ENCODE results near the gene BCL11B. TPM values are rescaled to one million over a fixed set of nuclear protein-coding genes. Genes with fewer than 3 reads are reported as not detected.
A peak's percentile ranks its signal among the peaks of the same experiment; 100 is the strongest.

The BCL11B gene
- polyA plus RNA-seq, 3 donors from 2014 or later: 0.75 to 3.1 (median 1.0) TPM

- peaks cover 90 to 97% of the 10 kb centered on the region in 2 donors for H3K4me1 Mint-ChIP-seq
- H3K27ac Mint-ChIP-seq: peak overlapping the region; percentile 91 to 98 (median 94)
- H3K36me3 Mint-ChIP-seq: peaks cover 0 to 5% (median 3%) of the 10 kb centered on the region in 3 donors
- peak overlapping the region; percentile 72 to 97 (median 84) for H3K4me3 Mint-ChIP-seq
- no peaks in the 10 kb centered on the region for H3K9me3 Mint-ChIP-seq
- peaks cover 0 to 10% (median 3%) of the 10 kb centered on the region in 3 donors for H3K27me3 Mint-ChIP-seq (ENCODE audit: low read depth in 3 of 3)
- DNase-seq: peak; percentile 51 to 65 (median 56)
Observed at GRCh38 chr14:99260587-99261551, 11.1 kb downstream of the BCL11B start.

- H3K27me3 Mint-ChIP-seq (ENCODE audit: low read depth in 3 of 3): peaks cover 0 to 10% (median 3%) of the 10 kb centered on the region in 3 donors
- H3K27ac Mint-ChIP-seq: peak overlapping the region; percentile 91 to 98 (median 94)
- no peak for DNase-seq
- H3K4me1 Mint-ChIP-seq: peaks cover 90 to 97% of the 10 kb centered on the region in 2 donors
- no peaks in the 10 kb centered on the region for H3K9me3 Mint-ChIP-seq
- peak overlapping the region; percentile 51 to 97 (median 84) for H3K4me3 Mint-ChIP-seq
- peaks cover 0 to 5% (median 3%) of the 10 kb centered on the region in 3 donors for H3K36me3 Mint-ChIP-seq
Observed at GRCh38 chr14:99260116-99260515, 11.9 kb downstream of the BCL11B start.

GRCh38 chr14:99258876-99259726 is 12.9 kb downstream of the BCL11B start:
- DNase-seq: no peak
- Mint-ChIP-seq H3K9me3 (no peaks in the 10 kb centered on the region), H3K27ac (peak overlapping the region; percentile 57 to 98 (median 94)), H3K36me3 (peaks cover 0 to 5% (median 3%) of the 10 kb centered on the region in 3 donors), H3K4me1 (peaks cover 84 to 97% of the 10 kb centered on the region in 2 donors), H3K27me3 (ENCODE audit: low read depth in 3 of 3) (peaks cover 0 to 10% (median 3%) of the 10 kb centered on the region in 3 donors), H3K4me3 (peak overlapping the region in 4 of 5 donors; percentile 11 to 97 (median 35))

GRCh38 chr14:99258341-99258861 is 13.6 kb downstream of the BCL11B start:
- Mint-ChIP-seq H3K4me1 (peaks cover 84 to 97% of the 10 kb centered on the region in 2 donors), H3K36me3 (peaks cover 0 to 5% (median 3%) of the 10 kb centered on the region in 3 donors), H3K27ac (peak overlapping the region; percentile 73 to 97 (median 92)), H3K9me3 (no peaks in the 10 kb centered on the region), H3K4me3 (peak overlapping the region in 3 of 5 donors; percentile 4 to 97 (median 11)), H3K27me3 (ENCODE audit: low read depth in 3 of 3) (peaks cover 2 to 10% (median 3%) of the 10 kb centered on the region in 3 donors)
- DNase-seq: no peak

GRCh38 chr14:99257673-99258221 is 14.2 kb downstream of the BCL11B start:
- H3K27me3 Mint-ChIP-seq (ENCODE audit: low read depth in 3 of 3): peaks cover 2 to 5% (median 3%) of the 10 kb centered on the region in 3 donors
- H3K4me3 Mint-ChIP-seq: peak overlapping the region in 1 of 5 donors; percentile 14
- no peak for DNase-seq
- no peaks in the 10 kb centered on the region for H3K9me3 Mint-ChIP-seq
- H3K27ac Mint-ChIP-seq: peak overlapping the region; percentile 43 to 92 (median 82)
- peaks cover 84 to 97% of the 10 kb centered on the region in 2 donors for H3K4me1 Mint-ChIP-seq
- H3K36me3 Mint-ChIP-seq: peaks cover 0 to 6% (median 5%) of the 10 kb centered on the region in 3 donors

- H3K27me3 Mint-ChIP-seq (ENCODE audit: low read depth in 3 of 3): peaks cover 2 to 3% (median 3%) of the 10 kb centered on the region in 3 donors
- no peak for DNase-seq
- peaks cover 0 to 7% (median 5%) of the 10 kb centered on the region in 3 donors for H3K36me3 Mint-ChIP-seq
- peak overlapping the region in 1 of 5 donors; percentile 10 for H3K4me3 Mint-ChIP-seq
- no peaks in the 10 kb centered on the region for H3K9me3 Mint-ChIP-seq
- peaks cover 84 to 97% of the 10 kb centered on the region in 2 donors for H3K4me1 Mint-ChIP-seq
- H3K27ac Mint-ChIP-seq: peak overlapping the region in 3 of 6 donors; percentile 30 to 60 (median 57)
Observed at GRCh38 chr14:99257122-99257672, 14.8 kb downstream of the BCL11B start.

GRCh38 chr14:99256483-99256874 is 15.5 kb downstream of the BCL11B start:
- Mint-ChIP-seq H3K4me3 (no peak overlapping the region), H3K4me1 (peaks cover 84 to 97% of the 10 kb centered on the region in 2 donors), H3K36me3 (peaks cover 0 to 7% (median 5%) of the 10 kb centered on the region in 3 donors), H3K27ac (peak overlapping the region in 4 of 6 donors; percentile 8 to 90 (median 51)), H3K9me3 (no peaks in the 10 kb centered on the region), H3K27me3 (ENCODE audit: low read depth in 3 of 3) (peaks cover 2 to 3% (median 3%) of the 10 kb centered on the region in 3 donors)
- DNase-seq: no peak

- peaks cover 0 to 3% (median 2%) of the 10 kb centered on the region in 3 donors for H3K27me3 Mint-ChIP-seq (ENCODE audit: low read depth in 3 of 3)
- H3K36me3 Mint-ChIP-seq: peaks cover 0 to 7% (median 5%) of the 10 kb centered on the region in 3 donors
- H3K9me3 Mint-ChIP-seq: no peaks in the 10 kb centered on the region
- DNase-seq: no peak
- H3K4me1 Mint-ChIP-seq: peaks cover 84 to 97% of the 10 kb centered on the region in 2 donors
- H3K4me3 Mint-ChIP-seq: peak overlapping the region in 2 of 5 donors; percentile 25 to 38
- H3K27ac Mint-ChIP-seq: peak overlapping the region in 5 of 6 donors; percentile 8 to 90 (median 60)
Observed at GRCh38 chr14:99255621-99256482, 16.1 kb downstream of the BCL11B start.

- no peak for DNase-seq
- Mint-ChIP-seq H3K36me3 (peaks cover 0 to 9% (median 5%) of the 10 kb centered on the region in 3 donors), H3K9me3 (no peaks in the 10 kb centered on the region), H3K4me3 (peak overlapping the region in 3 of 5 donors; percentile 21 to 65 (median 42)), H3K27ac (peak overlapping the region in 5 of 6 donors; percentile 57 to 80 (median 70)), H3K4me1 (peaks cover 80 to 93% of the 10 kb centered on the region in 2 donors), H3K27me3 (ENCODE audit: low read depth in 3 of 3) (peaks cover 0 to 3% (median 3%) of the 10 kb centered on the region in 3 donors)
Observed at GRCh38 chr14:99254328-99255009, 17.5 kb downstream of the BCL11B start.

GRCh38 chr14:99253890-99254289 is 18.1 kb downstream of the BCL11B start:
- Mint-ChIP-seq H3K4me1 (peaks cover 79 to 93% of the 10 kb centered on the region in 2 donors), H3K4me3 (peak overlapping the region in 4 of 5 donors; percentile 21 to 65 (median 53)), H3K27ac (peak overlapping the region; percentile 68 to 84 (median 77)), H3K36me3 (peaks cover 0 to 9% (median 5%) of the 10 kb centered on the region in 3 donors), H3K9me3 (no peaks in the 10 kb centered on the region), H3K27me3 (ENCODE audit: low read depth in 3 of 3) (peaks cover 0 to 4% (median 2%) of the 10 kb centered on the region in 3 donors)
- no peak for DNase-seq

All from immature natural killer cell (primary cell).